Measurements from ENCODE around the gene HPS1. TPM values are rescaled to one million over a fixed set of nuclear protein-coding genes. Genes with fewer than 3 reads are reported as not detected.

Gene HPS1
- total and polyA plus RNA-seq, 2 of the 8 experiments (the other 6 are each of a cell fraction or from before 2014, with no cell fraction given), result 38.7 to 61.7 TPM

GRCh38 chr10:98377001-98377400 is 69.7 kb downstream of the HPS1 start (continued):
- TF ChIP-seq EGR1 (IDR thresholded peaks at IDR 0.05; ENCODE audit: borderline replicate concordance, low read depth, low read length) (no peak), SIRT6 (IDR thresholded peaks at IDR 0.05; ENCODE audit: low read length) (no peak), TCF12 (IDR thresholded peaks at IDR 0.05; ENCODE audit: low read depth, low read length) (no peak), CHD2 (IDR thresholded peaks at IDR 0.05; ENCODE audit: low read length) (no peak)

Measured in H1 (cell line).